ENCODE measurements around the gene BHLHA15.

BHLHA15 gene

DNA sequence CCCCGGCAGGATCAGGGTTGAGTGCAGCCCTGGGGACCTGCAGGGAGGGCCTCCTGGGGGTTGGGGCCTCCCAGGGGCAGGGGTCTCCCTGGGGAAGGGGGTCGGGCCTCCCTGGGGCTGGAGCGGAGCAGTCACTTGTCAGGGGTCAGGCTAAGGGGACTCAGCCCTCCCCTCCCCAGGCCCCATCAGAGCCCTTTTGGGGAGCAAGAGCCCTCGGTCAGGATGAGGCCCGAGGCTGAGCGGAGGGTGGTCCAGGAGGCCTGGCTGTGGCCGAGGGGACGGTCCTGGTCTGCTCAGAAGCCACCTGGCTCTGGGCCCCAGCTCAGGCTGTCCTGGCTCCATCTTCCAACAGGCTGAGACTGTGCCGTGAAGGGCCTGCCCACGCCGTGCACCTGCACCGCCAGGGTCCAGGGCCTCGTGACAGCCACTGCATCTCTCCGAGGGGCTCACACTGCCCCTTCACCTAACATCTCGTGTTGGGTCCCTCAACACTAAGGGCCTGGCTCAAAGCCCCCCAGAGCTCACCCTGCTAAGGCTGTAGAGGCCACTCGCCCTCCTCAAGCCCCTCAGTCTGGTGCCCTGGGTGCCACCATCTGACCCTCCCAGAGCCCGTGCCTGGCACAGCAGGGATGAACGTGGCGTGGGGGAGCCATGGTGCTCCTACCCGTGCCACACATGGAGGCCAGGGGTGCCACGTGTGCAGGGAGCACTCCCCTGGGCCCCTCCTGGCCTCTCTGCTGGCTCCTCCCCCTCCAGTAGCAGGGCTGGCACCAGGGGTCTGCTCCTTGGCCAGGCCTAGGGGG is 12.9 kb downstream of the BHLHA15 start:
- TF ChIP-seq, protein P1, sequence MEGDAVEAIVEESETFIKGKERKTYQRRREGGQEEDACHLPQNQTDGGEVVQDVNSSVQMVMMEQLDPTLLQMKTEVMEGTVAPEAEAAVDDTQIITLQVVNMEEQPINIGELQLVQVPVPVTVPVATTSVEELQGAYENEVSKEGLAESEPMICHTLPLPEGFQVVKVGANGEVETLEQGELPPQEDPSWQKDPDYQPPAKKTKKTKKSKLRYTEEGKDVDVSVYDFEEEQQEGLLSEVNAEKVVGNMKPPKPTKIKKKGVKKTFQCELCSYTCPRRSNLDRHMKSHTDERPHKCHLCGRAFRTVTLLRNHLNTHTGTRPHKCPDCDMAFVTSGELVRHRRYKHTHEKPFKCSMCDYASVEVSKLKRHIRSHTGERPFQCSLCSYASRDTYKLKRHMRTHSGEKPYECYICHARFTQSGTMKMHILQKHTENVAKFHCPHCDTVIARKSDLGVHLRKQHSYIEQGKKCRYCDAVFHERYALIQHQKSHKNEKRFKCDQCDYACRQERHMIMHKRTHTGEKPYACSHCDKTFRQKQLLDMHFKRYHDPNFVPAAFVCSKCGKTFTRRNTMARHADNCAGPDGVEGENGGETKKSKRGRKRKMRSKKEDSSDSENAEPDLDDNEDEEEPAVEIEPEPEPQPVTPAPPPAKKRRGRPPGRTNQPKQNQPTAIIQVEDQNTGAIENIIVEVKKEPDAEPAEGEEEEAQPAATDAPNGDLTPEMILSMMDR (IDR thresholded peaks at IDR 0.05; ENCODE audit: low read depth, low read length), result no peak
- Histone ChIP-seq H3K4me3 (ENCODE audit: low read depth, low read length) (no peak overlapping the region), H3K27me3 (ENCODE audit: insufficient read depth, low read depth, severe bottlenecking) (no peaks in the 10 kb centered on the region), H3K36me3 (peaks cover 48% of the 10 kb centered on the region), H3K27ac (no peak overlapping the region), H3K9me3 (ENCODE audit: severe bottlenecking) (no peaks in the 10 kb centered on the region)
- DNase-seq, result no peak

DNA sequence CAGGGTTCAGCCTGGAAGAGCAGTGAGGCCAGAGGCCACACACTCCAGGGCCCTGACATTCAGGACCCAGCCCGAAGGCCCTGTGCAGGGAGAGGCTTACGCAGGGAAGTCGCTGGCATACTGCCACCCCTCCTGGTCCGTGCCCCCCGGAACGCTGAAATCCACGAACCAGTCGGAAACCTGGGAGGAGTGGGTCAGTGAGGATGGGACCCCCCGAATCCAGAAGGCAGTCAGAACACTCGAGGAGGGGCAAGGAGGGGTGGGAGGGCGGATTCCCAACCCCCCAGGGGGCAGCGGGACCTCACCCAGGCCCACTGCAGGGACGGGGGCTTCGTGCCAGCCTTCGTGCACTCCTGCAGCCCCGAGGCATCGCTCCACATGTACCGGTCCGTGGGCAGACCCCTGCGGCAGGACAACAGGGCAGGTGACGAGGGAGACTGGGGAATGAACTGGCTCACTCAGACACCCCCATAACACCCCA is 13.5 kb downstream of the BHLHA15 start:
- Histone ChIP-seq H3K9me3 (ENCODE audit: severe bottlenecking) (no peaks in the 10 kb centered on the region), H3K27ac (no peak overlapping the region), H3K36me3 (peaks cover 51% of the 10 kb centered on the region), H3K27me3 (ENCODE audit: insufficient read depth, low read depth, severe bottlenecking) (no peaks in the 10 kb centered on the region), H3K4me3 (ENCODE audit: low read depth, low read length) (no peak overlapping the region)
- TF ChIP-seq, protein P1 (IDR thresholded peaks at IDR 0.05; ENCODE audit: low read depth, low read length), result no peak
- no peak for DNase-seq

DNA sequence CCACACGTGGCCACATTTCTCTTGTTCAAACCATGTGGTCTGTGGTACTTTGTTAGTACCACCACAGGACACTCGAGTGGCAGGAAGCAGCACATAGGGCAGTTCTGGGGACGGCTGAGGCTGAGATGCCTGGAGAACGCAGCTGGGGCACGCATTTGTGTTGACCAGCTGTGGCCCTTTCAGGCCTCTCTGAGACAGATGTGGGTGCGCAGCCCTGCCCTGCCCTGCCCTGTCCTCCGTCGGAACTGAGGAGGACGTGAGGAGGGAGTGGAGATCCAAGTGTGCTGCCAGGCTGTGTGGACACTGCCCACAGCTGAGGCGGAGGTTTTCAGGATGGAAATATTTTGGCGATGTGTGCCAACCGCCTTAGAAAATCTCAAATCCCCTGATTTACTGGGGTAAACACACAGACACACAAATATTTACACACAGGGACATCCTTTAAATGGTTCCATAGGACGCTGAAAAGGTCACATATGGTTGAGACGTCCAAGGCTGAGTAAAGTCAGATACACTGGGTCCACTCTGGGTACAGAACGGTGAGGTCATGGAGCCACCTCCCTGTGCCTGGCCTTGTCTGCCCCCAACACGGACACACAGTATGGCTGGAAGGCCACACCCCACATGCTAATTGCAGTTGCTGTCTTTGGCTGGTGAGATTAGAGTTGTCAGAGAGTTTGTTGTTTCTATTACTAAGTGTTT is 14.8 kb downstream of the BHLHA15 start:
- Histone ChIP-seq H3K36me3 (peaks cover 55% of the 10 kb centered on the region), H3K4me3 (ENCODE audit: low read depth, low read length) (no peak overlapping the region), H3K27ac (no peak overlapping the region), H3K9me3 (ENCODE audit: severe bottlenecking) (no peaks in the 10 kb centered on the region), H3K27me3 (ENCODE audit: insufficient read depth, low read depth, severe bottlenecking) (no peaks in the 10 kb centered on the region)
- DNase-seq, result no peak
- TF ChIP-seq, protein P1 (IDR thresholded peaks at IDR 0.05; ENCODE audit: low read depth, low read length), result no peak

DNA sequence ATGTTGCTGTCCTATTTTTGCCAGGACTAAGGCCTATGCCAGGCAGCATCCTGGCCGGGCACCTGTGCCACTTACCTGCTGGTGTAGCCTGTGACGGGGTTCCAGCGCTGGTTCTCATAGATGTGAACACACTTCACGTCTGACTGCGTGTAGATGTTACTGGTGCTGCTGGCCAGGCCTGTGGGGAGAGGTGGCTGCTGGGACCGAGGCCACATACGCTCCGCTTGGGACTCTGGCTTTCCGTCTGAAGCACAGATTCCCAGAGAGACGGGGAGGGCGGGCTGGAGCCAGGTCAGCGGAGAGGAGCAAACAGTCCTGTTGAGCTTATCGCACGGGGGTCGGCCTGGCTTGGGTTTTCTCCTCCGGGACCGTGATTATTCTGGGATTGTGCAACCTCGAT is 16.7 kb downstream of the BHLHA15 start:
- no peaks in the 10 kb centered on the region for H3K9me3 ChIP-seq (ENCODE audit: severe bottlenecking)
- no peak for DNase-seq
- no peaks in the 10 kb centered on the region for H3K27me3 ChIP-seq (ENCODE audit: insufficient read depth, low read depth, severe bottlenecking)
- H3K4me3 ChIP-seq (ENCODE audit: low read depth, low read length), result no peak overlapping the region
- TF ChIP-seq, protein P1 (IDR thresholded peaks at IDR 0.05; ENCODE audit: low read depth, low read length), result no peak
- H3K36me3 ChIP-seq, result peaks cover 53% of the 10 kb centered on the region
- H3K27ac ChIP-seq, result no peak overlapping the region

DNA sequence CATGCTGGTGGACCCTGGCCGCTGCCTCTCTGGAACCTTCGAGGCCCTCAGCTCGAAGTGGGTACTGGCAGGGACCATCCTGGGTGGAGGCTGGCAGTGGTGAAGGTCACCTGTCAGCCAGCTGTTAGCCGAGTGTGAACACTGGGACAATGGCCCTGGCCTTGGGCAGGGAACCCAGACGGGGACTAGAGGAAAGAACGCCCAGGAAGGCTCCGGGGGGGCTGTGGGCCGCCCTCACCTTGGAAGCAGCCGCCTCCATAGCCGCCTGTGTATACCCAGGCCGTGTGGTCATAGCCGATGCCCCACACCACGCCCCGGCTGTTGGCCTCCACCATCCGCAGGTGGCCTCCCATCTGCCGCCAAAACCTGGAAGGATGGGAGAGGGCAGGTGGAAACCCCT is 17.6 kb downstream of the BHLHA15 start:
- Histone ChIP-seq H3K27ac (no peak overlapping the region), H3K27me3 (ENCODE audit: insufficient read depth, low read depth, severe bottlenecking) (no peaks in the 10 kb centered on the region), H3K9me3 (ENCODE audit: severe bottlenecking) (no peaks in the 10 kb centered on the region), H3K36me3 (peaks cover 55% of the 10 kb centered on the region), H3K4me3 (ENCODE audit: low read depth, low read length) (no peak overlapping the region)
- TF ChIP-seq, protein P1 (IDR thresholded peaks at IDR 0.05; ENCODE audit: low read depth, low read length), result no peak
- no peak for DNase-seq
